Thoracic aorta (tissue), 2 donors: ENCODE measurements around the gene HAUS8. TPM values are rescaled to one million over a fixed set of nuclear protein-coding genes. Genes with fewer than 3 reads are reported as not detected.

ENCODE experiments used
- ATAC-seq: fragments of 150-250 bp; one replicate; pipeline ENCODE4 v1.8.0; 2017; ENCODE audit warnings: low read depth; ENCODE audit not compliant: insufficient number of reproducible peaks, low FRiP score
- DNase-seq: peaks from one replicate; pipeline ENCODE4 v3.0.0-alpha.2; 2020; ENCODE audit warnings: low spot score
- H3K27ac ChIP-seq, 2 donors: fragments of 200-600 bp; sonication (generic); 1 replicate in 1 of 2; 2 replicates in 1 of 2; pipeline ENCODE4 v1.5.1; 2016; ENCODE audit warnings: mild to moderate bottlenecking in 2 of 2, moderate library complexity in 2 of 2
- H3K27me3 ChIP-seq: fragments of 200-600 bp; sonication (generic); replicated peaks from 2 replicates; pipeline ENCODE4 v1.6.0; 2016; ENCODE audit warnings: mild to moderate bottlenecking; ENCODE audit not compliant: insufficient read depth
- H3K36me3 ChIP-seq: fragments of 200-600 bp; sonication (generic); one replicate; pipeline ENCODE4 v1.5.1; 2016
- H3K4me1 ChIP-seq, 2 donors: fragments of 200-600 bp; sonication (generic); 1 replicate in 1 of 2; 2 replicates in 1 of 2; pipeline versions ENCODE4 v1.5.1 to v1.6.0; 2016; ENCODE audit warnings: low read depth in 2 of 2, mild to moderate bottlenecking in 1 of 2; ENCODE audit not compliant: control insufficient read depth in 1 of 2
- H3K4me3 ChIP-seq: fragments of 200-600 bp; sonication (generic); 2 replicates; pipeline ENCODE4 v1.5.1; 2016; ENCODE audit warnings: mild to moderate bottlenecking
- H3K9me3 ChIP-seq: fragments of 200-600 bp; sonication (generic); 2 replicates; pipeline ENCODE4 v1.5.1; 2016
- CTCF ChIP-seq: fragments of 200-600 bp; sonication (generic); IDR thresholded peaks from one replicate; pipeline ENCODE4 v1.5.1; 2019; ENCODE audit warnings: antibody characterized with exemption
- total RNA-seq, 2 donors: library from RNA; depleted of rRNA; stranded (reverse); fragments of >200 nt; gene quantifications; one replicate each; pipeline versions ENCODE4 v1.1.0 to v1.2.3, GENCODE V29; 2016

HAUS8 gene
- total RNA-seq, 2 donors from 2014 or later = 2.2 to 11.3 TPM

GRCh38 chr19:17111766-17112165, 36.5 kb upstream of the HAUS8 start:
- ATAC-seq = no peak
- Histone ChIP-seq H3K27ac (peak overlapping the region; percentile 61 to 71), H3K27me3 (no peaks in the 10 kb centered on the region), H3K9me3 (no peaks in the 10 kb centered on the region), H3K4me3 (no peak overlapping the region), H3K36me3 (peaks cover 8% of the 10 kb centered on the region), H3K4me1 (peaks cover 32 to 75% of the 10 kb centered on the region in 2 donors)
- TF ChIP-seq CTCF = no peak
- no peak for DNase-seq

GRCh38 chr19:17110599-17110966, 35.3 kb upstream of the HAUS8 start:
- Histone ChIP-seq H3K4me1 (peaks cover 24 to 74% of the 10 kb centered on the region in 2 donors), H3K4me3 (no peak overlapping the region), H3K9me3 (no peaks in the 10 kb centered on the region), H3K27me3 (no peaks in the 10 kb centered on the region), H3K36me3 (peaks cover 8% of the 10 kb centered on the region), H3K27ac (peak overlapping the region; percentile 96 to 97)
- TF ChIP-seq CTCF = no peak
- no peak for DNase-seq
- ATAC-seq = no peak

GRCh38 chr19:17109962-17110598, 34.8 kb upstream of the HAUS8 start:
- Histone ChIP-seq H3K4me1 (peaks cover 24 to 73% of the 10 kb centered on the region in 2 donors), H3K27me3 (no peaks in the 10 kb centered on the region), H3K27ac (peak overlapping the region; percentile 96 to 97), H3K9me3 (no peaks in the 10 kb centered on the region), H3K4me3 (no peak overlapping the region), H3K36me3 (peaks cover 8% of the 10 kb centered on the region)
- TF ChIP-seq CTCF = no peak
- no peak for DNase-seq
- ATAC-seq = no peak

GRCh38 chr19:17109300-17109699, 34.0 kb upstream of the HAUS8 start:
- H3K4me3 ChIP-seq = no peak overlapping the region
- TF ChIP-seq CTCF = no peak
- H3K4me1 ChIP-seq = peaks cover 24 to 65% of the 10 kb centered on the region in 2 donors
- H3K27ac ChIP-seq = peak overlapping the region; percentile 96 to 97
- DNase-seq = no peak
- no peaks in the 10 kb centered on the region for H3K27me3 ChIP-seq
- peaks cover 8% of the 10 kb centered on the region for H3K36me3 ChIP-seq
- ATAC-seq = no peak
- H3K9me3 ChIP-seq = no peaks in the 10 kb centered on the region

GRCh38 chr19:17108453-17108784, 33.2 kb upstream of the HAUS8 start:
- Histone ChIP-seq H3K36me3 (peaks cover 8% of the 10 kb centered on the region), H3K9me3 (no peaks in the 10 kb centered on the region), H3K4me1 (peaks cover 24 to 57% of the 10 kb centered on the region in 2 donors), H3K27ac (peak overlapping the region; percentile 96 to 97), H3K27me3 (no peaks in the 10 kb centered on the region), H3K4me3 (peak overlapping the region; percentile 53)
- DNase-seq = no peak
- TF ChIP-seq CTCF = no peak
- ATAC-seq = no peak
